Gastrocnemius medialis (tissue), 4 donors: Measurements from ENCODE around the gene RAB23. TPM values are rescaled to one million over a fixed set of nuclear protein-coding genes. Genes with fewer than 3 reads are reported as not detected.

Experiments used
- ATAC-seq, 2 donors: fragments of 150-250 bp; one replicate each; pipeline ENCODE4 v1.9.1; 2016
- DNase-seq, 2 donors: peaks; one replicate each; pipeline ENCODE4 v3.0.0-alpha.2; 2019
- H3K27ac ChIP-seq, 4 donors: fragments of 200-600 bp; sonication (generic); 1 replicate in 1 of 4; 2 replicates in 3 of 4; pipeline ENCODE4 v1.5.1; 2016 to 2018; ENCODE audit warnings: mild to moderate bottlenecking in 2 of 4, moderate library complexity in 1 of 4
- H3K27me3 ChIP-seq, 3 donors: fragments of 200-600 bp; sonication (generic) in 2 of 3; 1 replicate in 1 of 3; 2 replicates in 2 of 3; pipeline versions ENCODE4 v1.5.1 to v1.6.0; 2016 to 2019; ENCODE audit warnings: mild to moderate bottlenecking in 1 of 3, moderate library complexity in 1 of 3
- H3K36me3 ChIP-seq, 2 donors: fragments of 200-600 bp; sonication (generic) in 1 of 2; one replicate each; pipeline ENCODE4 v1.5.1; 2017 to 2018
- H3K4me1 ChIP-seq, 2 donors: fragments of 200-600 bp; sonication (generic) in 1 of 2; one replicate each; pipeline ENCODE4 v1.5.1; 2016 to 2017; ENCODE audit warnings: mild to moderate bottlenecking in 2 of 2
- H3K4me3 ChIP-seq, 4 donors: fragments of 200-600 bp; sonication (generic) in 3 of 4; 1 replicate in 1 of 4; 2 replicates in 3 of 4; pipeline ENCODE4 v1.5.1; 2016 to 2019; ENCODE audit warnings: mild to moderate bottlenecking in 2 of 4
- H3K9me3 ChIP-seq, 3 donors: fragments of 200-600 bp; sonication (generic) in 2 of 3; 1 replicate in 1 of 3; 2 replicates in 2 of 3; pipeline ENCODE4 v1.5.1; 2016 to 2019
- POLR2A ChIP-seq, 2 donors: fragments of 450-650 bp; IDR thresholded peaks; one replicate each; pipeline ENCODE4 v1.6.1; 2017; ENCODE audit warnings: antibody characterized with exemption in 2 of 2, mild to moderate bottlenecking in 2 of 2, moderate library complexity in 2 of 2
- in situ Hi-C, 4 donors: fragments of 200-750 bp; cut with MboI; loops; one replicate each; pipeline versions ENCODE4 v1.15.0 to v1.8.0; 2017; ENCODE audit warnings: low sequenced_read_pairs in 4 of 4
- intact Hi-C: fragments of 100-400 bp; cut with DNase I; formaldehyde crosslinking; loops from one replicate; pipeline ENCODE4 v1.15.1; 2023; ENCODE audit warnings: low total_unique reads
- total RNA-seq, 4 donors: library from RNA; depleted of rRNA; stranded (reverse); fragments of >200 nt; gene quantifications; one replicate each; pipeline versions ENCODE4 v1.1.0 to v1.2.3, GENCODE V29; 2016
- TF ChIP-seq, protein P1 (sequence below), 5 experiments: fragments of 450-650 bp in 3 of 5; fragments of 200-600 bp in 2 of 5; sonication (generic) in 2 of 5; IDR thresholded peaks in 4 of 5; conservative IDR thresholded peaks in 1 of 5; 1 replicate in 4 of 5; 2 replicates in 1 of 5; pipeline ENCODE4 v1.5.1; 2016 to 2019; ENCODE audit warnings: antibody characterized with exemption in 5 of 5, mild to moderate bottlenecking in 3 of 5, moderate library complexity in 3 of 5

RAB23 gene
- total RNA-seq, 4 donors from 2014 or later = 8.7 to 18.5 (median 11.6) TPM

DNA sequence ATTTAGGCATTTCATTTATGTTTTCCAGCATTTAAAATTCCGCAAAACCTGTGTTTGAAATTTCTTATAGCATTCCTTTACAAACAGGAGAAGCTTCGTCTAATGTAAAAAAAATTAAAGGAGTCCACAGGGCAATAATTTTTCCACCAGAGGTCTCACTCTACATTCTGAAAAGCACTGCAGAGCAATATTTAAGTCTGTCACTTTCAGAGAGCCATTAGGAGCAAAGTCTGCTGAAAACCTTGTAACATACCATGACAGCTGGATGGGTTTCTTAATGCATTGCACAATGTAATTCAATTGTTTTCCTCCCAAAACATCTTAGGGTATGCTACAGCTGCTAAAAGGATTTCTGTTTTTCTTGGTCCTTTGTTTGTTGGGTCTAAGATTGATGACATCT is 32.0 kb downstream of the RAB23 start:
- intact Hi-C loops = no loop called here
- H3K27ac ChIP-seq = no peak overlapping the region
- no peak for TF ChIP-seq POLR2A (IDR thresholded peaks at IDR 0.05)
- TF ChIP-seq, protein P1, sequence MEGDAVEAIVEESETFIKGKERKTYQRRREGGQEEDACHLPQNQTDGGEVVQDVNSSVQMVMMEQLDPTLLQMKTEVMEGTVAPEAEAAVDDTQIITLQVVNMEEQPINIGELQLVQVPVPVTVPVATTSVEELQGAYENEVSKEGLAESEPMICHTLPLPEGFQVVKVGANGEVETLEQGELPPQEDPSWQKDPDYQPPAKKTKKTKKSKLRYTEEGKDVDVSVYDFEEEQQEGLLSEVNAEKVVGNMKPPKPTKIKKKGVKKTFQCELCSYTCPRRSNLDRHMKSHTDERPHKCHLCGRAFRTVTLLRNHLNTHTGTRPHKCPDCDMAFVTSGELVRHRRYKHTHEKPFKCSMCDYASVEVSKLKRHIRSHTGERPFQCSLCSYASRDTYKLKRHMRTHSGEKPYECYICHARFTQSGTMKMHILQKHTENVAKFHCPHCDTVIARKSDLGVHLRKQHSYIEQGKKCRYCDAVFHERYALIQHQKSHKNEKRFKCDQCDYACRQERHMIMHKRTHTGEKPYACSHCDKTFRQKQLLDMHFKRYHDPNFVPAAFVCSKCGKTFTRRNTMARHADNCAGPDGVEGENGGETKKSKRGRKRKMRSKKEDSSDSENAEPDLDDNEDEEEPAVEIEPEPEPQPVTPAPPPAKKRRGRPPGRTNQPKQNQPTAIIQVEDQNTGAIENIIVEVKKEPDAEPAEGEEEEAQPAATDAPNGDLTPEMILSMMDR (IDR thresholded peaks at IDR 0.05 in 4 of 5, conservative IDR thresholded peaks at IDR 0.05 in 1 of 5) = peak in 1 of 5 experiments; percentile 32
- DNase-seq (no peak), ATAC-seq (no peak)
- H3K4me1 ChIP-seq = no peaks in the 10 kb centered on the region
- H3K36me3 ChIP-seq = peaks cover 0 to 8% of the 10 kb centered on the region in 2 donors
- no peak overlapping the region for H3K4me3 ChIP-seq
- H3K27me3 ChIP-seq = no peaks in the 10 kb centered on the region
- H3K9me3 ChIP-seq = no peaks in the 10 kb centered on the region
- in situ Hi-C loops = loop anchor here in 2 of 4 donors (25.0 kb wide), 2 partner anchors 122 to 553 kb away; partner anchors contain the start of genes DST (in 1 of the 2) and PRIM2 (in 1 of the 2)

DNA sequence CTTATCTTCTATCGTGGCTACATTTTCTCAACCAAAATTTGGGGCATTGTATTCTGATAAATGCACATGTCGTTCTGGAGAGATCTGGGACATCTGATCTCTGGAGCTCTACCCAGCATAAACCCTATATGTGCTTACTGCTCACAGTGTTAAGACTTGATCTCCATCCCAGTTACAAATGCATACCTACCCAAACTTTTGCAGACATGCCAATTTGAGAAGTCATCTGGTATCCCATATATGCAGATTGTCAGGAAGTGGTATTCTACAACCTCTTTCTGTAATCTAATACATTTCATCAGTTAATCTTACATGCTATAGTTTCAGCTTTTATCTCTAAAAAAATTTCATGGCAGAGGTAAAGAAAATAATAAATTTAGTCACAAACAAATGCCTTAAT is 38.8 kb downstream of the RAB23 start:
- DNase-seq (no peak), ATAC-seq (no peak)
- intact Hi-C loops (loop anchor here (2.0 kb wide), 1 partner anchor 35 kb away; no protein-coding TSS in a partner anchor), in situ Hi-C loops (loop anchor here in 2 of 4 donors (25.0 kb wide), 2 partner anchors 129 to 546 kb away; partner anchors contain the start of genes DST (in 1 of the 2) and PRIM2 (in 1 of the 2))
- peaks cover 20 to 33% of the 10 kb centered on the region in 2 donors for H3K4me1 ChIP-seq
- H3K4me3 ChIP-seq = no peak overlapping the region
- no peaks in the 10 kb centered on the region for H3K9me3 ChIP-seq
- no peak for TF ChIP-seq POLR2A (IDR thresholded peaks at IDR 0.05)
- TF ChIP-seq, protein P1 (IDR thresholded peaks at IDR 0.05 in 4 of 5, conservative IDR thresholded peaks at IDR 0.05 in 1 of 5) = no peak
- peak overlapping the region in 2 of 4 donors; percentile 62 to 95 for H3K27ac ChIP-seq
- H3K36me3 ChIP-seq = peaks cover 0 to 20% of the 10 kb centered on the region in 2 donors
- no peaks in the 10 kb centered on the region for H3K27me3 ChIP-seq

DNA sequence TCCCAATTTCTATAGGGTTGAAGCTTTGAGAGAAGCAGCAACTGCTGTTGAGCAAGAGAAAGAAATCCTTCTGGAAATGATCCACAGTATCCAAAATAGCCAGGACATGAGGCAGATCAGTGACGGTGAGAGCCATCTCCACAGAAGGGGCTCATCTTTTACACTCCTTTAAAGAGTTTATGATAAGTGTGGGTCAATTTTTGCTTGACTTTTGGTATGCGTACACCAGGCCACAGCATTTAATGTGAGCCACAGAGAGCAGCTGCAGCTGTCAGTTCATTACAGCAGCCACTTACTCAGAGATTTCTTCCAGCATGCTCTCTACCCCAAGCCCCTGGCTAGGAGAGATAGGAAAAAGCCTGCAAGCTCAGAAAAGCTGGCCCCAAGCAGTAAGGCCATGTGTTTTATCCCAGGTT is 40.1 kb downstream of the RAB23 start:
- no peak overlapping the region for H3K4me3 ChIP-seq
- in situ Hi-C loops = loop anchor here in 2 of 4 donors (25.0 kb wide), 2 partner anchors 130 to 545 kb away; partner anchors contain the start of genes DST (in 1 of the 2) and PRIM2 (in 1 of the 2)

DNA sequence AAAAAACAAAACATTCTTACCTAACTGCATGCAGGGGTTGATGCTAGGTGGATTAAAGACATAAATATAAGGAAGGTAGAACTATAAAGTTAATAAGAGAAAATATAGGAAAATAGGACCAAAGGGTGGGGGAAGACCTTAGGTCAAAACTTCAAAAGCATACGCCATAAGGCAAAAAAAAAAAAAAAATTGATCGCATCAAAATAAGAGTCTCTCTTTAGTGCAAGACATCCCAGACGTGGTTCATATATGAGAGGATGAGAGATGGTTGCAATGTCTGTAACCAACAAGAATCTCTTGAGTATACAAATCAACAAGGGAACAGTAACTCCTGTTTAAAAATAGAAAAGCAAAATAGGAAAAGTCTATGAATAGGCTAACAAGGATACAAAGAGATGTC is 41.5 kb downstream of the RAB23 start:
- H3K36me3 ChIP-seq = peaks cover 0 to 20% of the 10 kb centered on the region in 2 donors
- DNase-seq = no peak
- H3K4me3 ChIP-seq = no peak overlapping the region
- H3K9me3 ChIP-seq = no peaks in the 10 kb centered on the region
- TF ChIP-seq, protein P1 (IDR thresholded peaks at IDR 0.05 in 4 of 5, conservative IDR thresholded peaks at IDR 0.05 in 1 of 5) = no peak
- TF ChIP-seq POLR2A (IDR thresholded peaks at IDR 0.05) = no peak
- peak overlapping the region; percentile 14 to 95 (median 78) for H3K27ac ChIP-seq
- no peak for ATAC-seq
- H3K27me3 ChIP-seq = no peaks in the 10 kb centered on the region
- in situ Hi-C loops (loop anchor here in 2 of 4 donors (25.0 kb wide), 2 partner anchors 132 to 543 kb away; partner anchors contain the start of genes DST (in 1 of the 2) and PRIM2 (in 1 of the 2)), intact Hi-C loops (no loop called here)
- peaks cover 45 to 56% of the 10 kb centered on the region in 2 donors for H3K4me1 ChIP-seq

More for the DNA sequence above, 40.1 kb downstream of the RAB23 start:
- Histone ChIP-seq H3K27me3 (no peaks in the 10 kb centered on the region), H3K9me3 (no peaks in the 10 kb centered on the region), H3K4me1 (peaks cover 33 to 46% of the 10 kb centered on the region in 2 donors), H3K27ac (peak overlapping the region; percentile 62 to 95 (median 83)), H3K36me3 (peaks cover 0 to 20% of the 10 kb centered on the region in 2 donors)
- ATAC-seq = peak; percentile 57 to 81
- DNase-seq = no peak
- intact Hi-C loops = loop anchor here (2.0 kb wide), 1 partner anchor 37 kb away; no protein-coding TSS in a partner anchor
- TF ChIP-seq, protein P1 (IDR thresholded peaks at IDR 0.05 in 4 of 5, conservative IDR thresholded peaks at IDR 0.05 in 1 of 5) = no peak
- no peak for TF ChIP-seq POLR2A (IDR thresholded peaks at IDR 0.05)
